ENCODE results near the gene ENO3. TPM values are rescaled to one million over a fixed set of nuclear protein-coding genes. Genes with fewer than 3 reads are reported as not detected.

Gene ENO3
- total and polyA plus RNA-seq, 10 of the 15 experiments (the other 5 are each of a cell fraction or from before 2014, with no cell fraction given) = 6.8 to 28.4 (median 17.0) TPM

DNA sequence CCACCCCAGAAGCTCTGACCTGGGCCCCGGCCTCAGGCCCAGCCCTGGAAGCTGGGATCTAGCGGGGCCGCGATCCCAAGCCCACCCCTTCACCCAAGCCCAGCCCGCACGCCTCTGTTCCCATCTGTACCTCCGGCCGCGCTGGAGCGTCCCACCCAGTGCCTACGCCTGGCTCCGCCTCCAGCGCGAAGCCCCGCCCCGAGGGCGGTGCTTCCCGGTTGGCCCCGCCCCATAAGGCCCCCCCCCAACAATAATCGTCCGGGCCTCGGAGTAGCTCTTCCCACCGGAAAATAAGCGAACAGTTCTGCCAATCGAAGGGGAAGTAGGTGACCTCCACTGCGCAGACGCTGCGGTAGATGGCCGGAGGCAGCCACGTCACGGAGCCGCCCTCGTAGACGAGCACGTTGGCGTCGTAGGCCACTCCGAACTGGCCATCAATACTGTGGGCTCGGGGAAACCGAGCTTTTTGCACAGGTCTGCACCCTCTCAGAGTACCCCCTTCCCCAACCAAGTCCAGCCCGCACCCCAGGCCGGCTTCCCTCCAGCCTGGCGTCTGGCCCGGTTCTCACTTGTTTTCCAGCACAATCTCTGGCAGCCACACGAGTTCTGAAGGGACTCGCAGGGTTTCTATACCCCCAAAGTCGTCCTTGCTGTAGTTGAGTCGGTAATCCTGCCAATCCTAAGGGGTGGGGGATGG is 49.1 kb upstream of the ENO3 start:
- no peaks in the 10 kb centered on the region; a peak in 2 of 4 replicates for H3K36me3 ChIP-seq (ENCODE audit: control insufficient read depth in 2 of 2, insufficient read depth in 2 of 2, low read length in 1 of 2)
- no peak for DNase-seq (ENCODE audit: low read depth, low spot score)
- no peaks in the 10 kb centered on the region; the same call in 2 of the 3 replicates for H3K9me3 ChIP-seq (replicated peaks; ENCODE audit: control insufficient read depth, insufficient read depth, low read length)
- intact Hi-C loops (cut with micrococcal nuclease; ENCODE audit: unreplicated experiment) (loop anchor here (5.0 kb wide), 1 partner anchor 169 kb away; the partner anchor contains the start of gene MED11), in situ Hi-C loops (cut with MboI) (no loop called here)
- ChIA-PET POLR2A (interaction anchor here (0.6 kb wide), 1 partner anchor 62 kb away, joined by 6 read pairs; no protein-coding TSS in a partner anchor), SMC1A (ENCODE audit: uncharacterized antibody, unreplicated experiment) (interaction anchor here (1.5 to 1.6 kb wide), 2 partner anchors 65 to 265 kb away, joined by 4 read pairs; no protein-coding TSS in a partner anchor), RAD21 (ENCODE audit: unreplicated experiment) (interaction anchor here (0.9 kb wide), 1 partner anchor 192 kb away, joined by 5 read pairs; the partner anchor contains the start of gene ARRB2), CTCF (interaction anchor here (1.0 to 3.0 kb wide), 5 partner anchors 8 to 333 kb away, joined by 3 to 11 read pairs (median 10); partner anchors contain the start of genes ARRB2 and SPAG7)
- H3K27me3 ChIP-seq (replicated peaks in 1 of 2; ENCODE audit: control insufficient read depth in 2 of 2, insufficient read depth in 2 of 2, low read length in 1 of 2) = no peaks in the 10 kb centered on the region; a peak in 2 of 4 replicates
- no peaks in the 10 kb centered on the region for H3K79me2 ChIP-seq (ENCODE audit: control insufficient read depth, insufficient read depth, low read length)
- FAIRE-seq = no peak
- H3K4me1 ChIP-seq (ENCODE audit: control insufficient read depth, insufficient read depth, low read length) = peaks cover 20% of the 10 kb centered on the region
- H3K27ac ChIP-seq (ENCODE audit: control insufficient read depth, insufficient read depth) = no peak overlapping the region
- no TSS peak for BruUV-seq (replicated peaks)
- no peak overlapping the region for H3K4me2 ChIP-seq (ENCODE audit: control insufficient read depth, insufficient read depth)
- ATAC-seq = no peak
- H2AFZ ChIP-seq (ENCODE audit: control insufficient read depth, low read depth, low read length) = no peak overlapping the region
- no peak overlapping the region for H3K4me3 ChIP-seq
- no peaks in the 10 kb centered on the region for H4K20me1 ChIP-seq (ENCODE audit: control insufficient read depth, insufficient read depth)
- no peak overlapping the region for H3K9ac ChIP-seq (ENCODE audit: control insufficient read depth, insufficient read depth, low read length)
- 71% methylated on average over 35 of the region's 48 CpGs for WGBS (ENCODE audit: insufficient coverage, insufficient replicate concordance, low lambda C conversion rate, missing lambda C conversion rate)
- no peak for TF ChIP-seq POLR2AphosphoS5 (IDR thresholded peaks at IDR 0.05; ENCODE audit: low read length)
- TF ChIP-seq ZNF207 (IDR thresholded peaks at IDR 0.05; ENCODE audit: borderline replicate concordance) = no peak
- no peak for TF ChIP-seq GABPA (IDR thresholded peaks at IDR 0.05; ENCODE audit: low read depth)
- no peak for TF ChIP-seq ZNF274 (IDR thresholded peaks at IDR 0.05; ENCODE audit: insufficient read depth, insufficient read length)
- TF ChIP-seq, protein P1, sequence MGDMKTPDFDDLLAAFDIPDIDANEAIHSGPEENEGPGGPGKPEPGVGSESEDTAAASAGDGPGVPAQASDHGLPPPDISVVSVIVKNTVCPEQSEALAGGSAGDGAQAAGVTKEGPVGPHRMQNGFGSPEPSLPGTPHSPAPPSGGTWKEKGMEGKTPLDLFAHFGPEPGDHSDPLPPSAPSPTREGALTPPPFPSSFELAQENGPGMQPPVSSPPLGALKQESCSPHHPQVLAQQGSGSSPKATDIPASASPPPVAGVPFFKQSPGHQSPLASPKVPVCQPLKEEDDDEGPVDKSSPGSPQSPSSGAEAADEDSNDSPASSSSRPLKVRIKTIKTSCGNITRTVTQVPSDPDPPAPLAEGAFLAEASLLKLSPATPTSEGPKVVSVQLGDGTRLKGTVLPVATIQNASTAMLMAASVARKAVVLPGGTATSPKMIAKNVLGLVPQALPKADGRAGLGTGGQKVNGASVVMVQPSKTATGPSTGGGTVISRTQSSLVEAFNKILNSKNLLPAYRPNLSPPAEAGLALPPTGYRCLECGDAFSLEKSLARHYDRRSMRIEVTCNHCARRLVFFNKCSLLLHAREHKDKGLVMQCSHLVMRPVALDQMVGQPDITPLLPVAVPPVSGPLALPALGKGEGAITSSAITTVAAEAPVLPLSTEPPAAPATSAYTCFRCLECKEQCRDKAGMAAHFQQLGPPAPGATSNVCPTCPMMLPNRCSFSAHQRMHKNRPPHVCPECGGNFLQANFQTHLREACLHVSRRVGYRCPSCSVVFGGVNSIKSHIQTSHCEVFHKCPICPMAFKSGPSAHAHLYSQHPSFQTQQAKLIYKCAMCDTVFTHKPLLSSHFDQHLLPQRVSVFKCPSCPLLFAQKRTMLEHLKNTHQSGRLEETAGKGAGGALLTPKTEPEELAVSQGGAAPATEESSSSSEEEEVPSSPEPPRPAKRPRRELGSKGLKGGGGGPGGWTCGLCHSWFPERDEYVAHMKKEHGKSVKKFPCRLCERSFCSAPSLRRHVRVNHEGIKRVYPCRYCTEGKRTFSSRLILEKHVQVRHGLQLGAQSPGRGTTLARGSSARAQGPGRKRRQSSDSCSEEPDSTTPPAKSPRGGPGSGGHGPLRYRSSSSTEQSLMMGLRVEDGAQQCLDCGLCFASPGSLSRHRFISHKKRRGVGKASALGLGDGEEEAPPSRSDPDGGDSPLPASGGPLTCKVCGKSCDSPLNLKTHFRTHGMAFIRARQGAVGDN (IDR thresholded peaks at IDR 0.05) = no peak
- TF ChIP-seq SMC3 (IDR thresholded peaks at IDR 0.05; ENCODE audit: borderline replicate concordance, low read length) = no peak
- TF ChIP-seq, protein P2, sequence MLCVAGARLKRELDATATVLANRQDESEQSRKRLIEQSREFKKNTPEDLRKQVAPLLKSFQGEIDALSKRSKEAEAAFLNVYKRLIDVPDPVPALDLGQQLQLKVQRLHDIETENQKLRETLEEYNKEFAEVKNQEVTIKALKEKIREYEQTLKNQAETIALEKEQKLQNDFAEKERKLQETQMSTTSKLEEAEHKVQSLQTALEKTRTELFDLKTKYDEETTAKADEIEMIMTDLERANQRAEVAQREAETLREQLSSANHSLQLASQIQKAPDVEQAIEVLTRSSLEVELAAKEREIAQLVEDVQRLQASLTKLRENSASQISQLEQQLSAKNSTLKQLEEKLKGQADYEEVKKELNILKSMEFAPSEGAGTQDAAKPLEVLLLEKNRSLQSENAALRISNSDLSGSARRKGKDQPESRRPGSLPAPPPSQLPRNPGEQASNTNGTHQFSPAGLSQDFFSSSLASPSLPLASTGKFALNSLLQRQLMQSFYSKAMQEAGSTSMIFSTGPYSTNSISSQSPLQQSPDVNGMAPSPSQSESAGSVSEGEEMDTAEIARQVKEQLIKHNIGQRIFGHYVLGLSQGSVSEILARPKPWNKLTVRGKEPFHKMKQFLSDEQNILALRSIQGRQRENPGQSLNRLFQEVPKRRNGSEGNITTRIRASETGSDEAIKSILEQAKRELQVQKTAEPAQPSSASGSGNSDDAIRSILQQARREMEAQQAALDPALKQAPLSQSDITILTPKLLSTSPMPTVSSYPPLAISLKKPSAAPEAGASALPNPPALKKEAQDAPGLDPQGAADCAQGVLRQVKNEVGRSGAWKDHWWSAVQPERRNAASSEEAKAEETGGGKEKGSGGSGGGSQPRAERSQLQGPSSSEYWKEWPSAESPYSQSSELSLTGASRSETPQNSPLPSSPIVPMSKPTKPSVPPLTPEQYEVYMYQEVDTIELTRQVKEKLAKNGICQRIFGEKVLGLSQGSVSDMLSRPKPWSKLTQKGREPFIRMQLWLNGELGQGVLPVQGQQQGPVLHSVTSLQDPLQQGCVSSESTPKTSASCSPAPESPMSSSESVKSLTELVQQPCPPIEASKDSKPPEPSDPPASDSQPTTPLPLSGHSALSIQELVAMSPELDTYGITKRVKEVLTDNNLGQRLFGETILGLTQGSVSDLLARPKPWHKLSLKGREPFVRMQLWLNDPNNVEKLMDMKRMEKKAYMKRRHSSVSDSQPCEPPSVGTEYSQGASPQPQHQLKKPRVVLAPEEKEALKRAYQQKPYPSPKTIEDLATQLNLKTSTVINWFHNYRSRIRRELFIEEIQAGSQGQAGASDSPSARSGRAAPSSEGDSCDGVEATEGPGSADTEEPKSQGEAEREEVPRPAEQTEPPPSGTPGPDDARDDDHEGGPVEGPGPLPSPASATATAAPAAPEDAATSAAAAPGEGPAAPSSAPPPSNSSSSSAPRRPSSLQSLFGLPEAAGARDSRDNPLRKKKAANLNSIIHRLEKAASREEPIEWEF (IDR thresholded peaks at IDR 0.05; ENCODE audit: insufficient replicate concordance, low read depth, low read length) = no peak
- TF ChIP-seq, protein P3, sequence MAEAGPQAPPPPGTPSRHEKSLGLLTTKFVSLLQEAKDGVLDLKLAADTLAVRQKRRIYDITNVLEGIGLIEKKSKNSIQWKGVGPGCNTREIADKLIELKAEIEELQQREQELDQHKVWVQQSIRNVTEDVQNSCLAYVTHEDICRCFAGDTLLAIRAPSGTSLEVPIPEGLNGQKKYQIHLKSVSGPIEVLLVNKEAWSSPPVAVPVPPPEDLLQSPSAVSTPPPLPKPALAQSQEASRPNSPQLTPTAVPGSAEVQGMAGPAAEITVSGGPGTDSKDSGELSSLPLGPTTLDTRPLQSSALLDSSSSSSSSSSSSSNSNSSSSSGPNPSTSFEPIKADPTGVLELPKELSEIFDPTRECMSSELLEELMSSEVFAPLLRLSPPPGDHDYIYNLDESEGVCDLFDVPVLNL (IDR thresholded peaks at IDR 0.05; ENCODE audit: low read depth, low read length) = no peak
- TF ChIP-seq DPF2 (IDR thresholded peaks at IDR 0.05) = no peak
- TF ChIP-seq MTA2 (IDR thresholded peaks at IDR 0.05; ENCODE audit: low read depth) = no peak
- TF ChIP-seq IKZF1 (conservative IDR thresholded peaks at IDR 0.05) = no peak
- no peak for TF ChIP-seq RB1 (IDR thresholded peaks at IDR 0.05; ENCODE audit: borderline replicate concordance)
- TF ChIP-seq ASH2L (IDR thresholded peaks at IDR 0.05; ENCODE audit: borderline replicate concordance, low read depth) = no peak
